Thoracic aorta endothelial cell (primary cell): ENCODE results near the gene STBD1. TPM values are rescaled to one million over a fixed set of nuclear protein-coding genes. Genes with fewer than 3 reads are reported as not detected.

Source experiments
- small RNA-seq: library from RNA; depleted of rRNA; stranded (forward); fragments of <200 nt; gene quantifications from one replicate; pipeline ENCODE3, GENCODE V24; 2012
- total RNA-seq: library from RNA; depleted of rRNA; stranded (reverse); fragments of >200 nt; gene quantifications from 2 replicates; pipeline ENCODE4 v1.2.3, GENCODE V29; 2012

STBD1 gene
- 1.7 and 2.9 TPM in 2 replicates for total RNA-seq

GRCh38 chr4:76305971-76306881 lies at the start of gene STBD1:
Gene STBD1 (plus strand): TSS chr4:76306733. CDS start chr4:76306770, 37 bp downstream.

Small RNA genes lying within 50 kb of the gene (small RNA-seq; reads per million reads assigned to genes)
- gene RNU6-1000P = not detected

Other genes with a start within 250 kb of the STBD1 start
- not detected in 2 replicates for gene ART3, start 232.0 kb upstream of the STBD1 start, total RNA-seq
- gene NUP54, start 158.3 kb upstream of the STBD1 start, total RNA-seq = 65.3 and 84.1 TPM in 2 replicates
- 179 and 186 TPM in 2 replicates for gene SCARB2, start 92.9 kb upstream of the STBD1 start, total RNA-seq
- gene FAM47E, start 55.0 kb upstream of the STBD1 start, total RNA-seq = 0.13 TPM in 1 of 2 replicates, not detected in the other
- not detected in 2 replicates for gene CCDC158, start 114.4 kb downstream of the STBD1 start, total RNA-seq
- gene SHROOM3, start 128.5 kb downstream of the STBD1 start, total RNA-seq = 5.1 and 10.2 TPM in 2 replicates